ENCODE data around the gene RANBP1.

Gene RANBP1

DNA sequence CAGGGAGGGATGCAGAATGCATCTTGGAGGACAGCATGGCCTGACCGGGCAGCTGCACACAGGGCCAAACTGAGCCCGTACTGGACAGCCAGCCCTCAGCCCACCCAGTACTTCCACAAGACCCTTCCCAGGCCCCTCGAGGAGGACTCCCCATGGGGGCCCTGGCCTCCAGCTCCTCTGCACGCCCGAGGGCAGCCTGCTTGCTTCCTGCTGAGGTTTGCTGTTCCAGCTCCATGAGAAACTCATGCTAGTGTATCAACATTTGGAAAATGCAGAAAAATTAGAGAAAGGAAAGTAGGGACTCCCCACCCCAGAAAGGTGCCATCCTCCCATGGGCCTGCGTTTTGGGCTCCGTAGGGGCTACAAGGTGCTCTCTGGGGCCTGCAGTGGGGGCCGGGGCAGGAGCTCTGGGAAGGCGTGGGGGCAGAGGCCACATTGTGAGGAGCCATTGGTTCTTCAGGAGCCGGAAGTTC lies 56.3 kb downstream of the RANBP1 start:
- FAIRE-seq, result no peak
- TF ChIP-seq POLR2A (IDR thresholded peaks at IDR 0.05; ENCODE audit: low read depth, low read length), result no peak
- no peak for DNase-seq (ENCODE audit: insufficient read length, low spot score)

- DNase-seq (ENCODE audit: insufficient read length, low spot score) (no peak), FAIRE-seq (no peak)
- TF ChIP-seq POLR2A (IDR thresholded peaks at IDR 0.05; ENCODE audit: low read depth, low read length), result no peak
These were observed 57.3 kb downstream of the RANBP1 start for GRCh38 chr22:20173246-20173645.

DNA sequence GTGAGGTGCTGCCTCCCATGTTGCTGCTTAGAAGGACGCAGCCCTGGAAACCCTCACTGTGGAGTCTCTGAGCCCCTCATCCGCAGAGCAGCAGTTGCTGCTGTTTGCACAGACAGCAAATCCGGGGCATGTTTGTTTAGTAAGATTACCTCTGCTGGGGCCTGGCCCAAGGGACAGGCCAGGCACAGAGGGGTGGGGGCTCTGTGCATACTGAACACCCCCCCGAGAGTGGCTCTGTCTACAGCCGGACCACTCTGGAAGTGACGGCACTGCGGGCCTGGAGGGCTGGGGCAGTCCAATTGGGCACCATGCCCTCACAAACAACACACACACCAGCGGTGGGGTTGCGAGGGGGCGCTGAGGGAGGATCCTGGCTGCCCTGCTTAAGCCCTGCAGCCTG lies 57.9 kb downstream of the RANBP1 start:
- FAIRE-seq, result no peak
- no peak for DNase-seq (ENCODE audit: insufficient read length, low spot score)
- no peak for TF ChIP-seq POLR2A (IDR thresholded peaks at IDR 0.05; ENCODE audit: low read depth, low read length)

GRCh38 chr22:20174785-20175596 lies 59.1 kb downstream of the RANBP1 start:
- FAIRE-seq (no peak), DNase-seq (ENCODE audit: insufficient read length, low spot score) (no peak)
- no peak for TF ChIP-seq POLR2A (IDR thresholded peaks at IDR 0.05; ENCODE audit: low read depth, low read length)

DNA sequence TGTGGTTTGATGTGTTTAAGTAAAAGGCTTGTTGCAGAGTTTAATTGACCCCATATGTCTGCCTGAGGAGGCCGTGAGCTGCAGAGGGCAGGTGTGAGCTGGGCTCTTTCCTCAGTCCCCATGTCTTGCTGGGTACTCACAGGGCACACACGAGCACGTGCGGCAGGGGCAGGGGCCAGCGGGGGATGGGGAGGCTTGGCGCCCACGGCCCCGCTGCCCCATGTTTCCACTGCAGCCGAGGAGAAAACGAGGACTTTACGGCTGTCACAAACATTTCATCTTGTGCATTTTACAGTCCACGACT lies 59.6 kb downstream of the RANBP1 start:
- FAIRE-seq (no peak), DNase-seq (ENCODE audit: insufficient read length, low spot score) (no peak)
- TF ChIP-seq POLR2A (IDR thresholded peaks at IDR 0.05; ENCODE audit: low read depth, low read length), result no peak

- no peak for FAIRE-seq
These were observed 60.6 kb downstream of the RANBP1 start for GRCh38 chr22:20176421-20177085.

More at GRCh38 chr22:20176421-20177085, 60.6 kb downstream of the RANBP1 start:
- TF ChIP-seq POLR2A (IDR thresholded peaks at IDR 0.05; ENCODE audit: low read depth, low read length), result no peak
- DNase-seq (ENCODE audit: insufficient read length, low spot score), result no peak
